PFSK-1 (cell line): ENCODE data around the gene CREBRF.

Experiments
- POLR2AphosphoS5 ChIP-seq: IDR thresholded peaks from 2 replicates; pipeline ENCODE4 v1.6.1; 2012; ENCODE audit warnings: low read depth, mild to moderate bottlenecking, control low read depth, low read length, moderate library complexity
- REST ChIP-seq, 2 experiments: IDR thresholded peaks; 2 replicates each; pipeline versions ENCODE4 v1.6.1 to v1.8.0; 2011 to 2012; ENCODE audit warnings: low read depth in 2 of 2, low read length in 2 of 2, control low read depth in 1 of 2, inconsistent platforms in 1 of 2, mild to moderate bottlenecking in 1 of 2, moderate library complexity in 1 of 2; ENCODE audit not compliant: insufficient read depth in 1 of 2
- TAF1 ChIP-seq: IDR thresholded peaks from 2 replicates; pipeline ENCODE4 v1.6.1; 2012; ENCODE audit warnings: low read length, control low read depth, borderline replicate concordance; ENCODE audit not compliant: insufficient read depth

DNA sequence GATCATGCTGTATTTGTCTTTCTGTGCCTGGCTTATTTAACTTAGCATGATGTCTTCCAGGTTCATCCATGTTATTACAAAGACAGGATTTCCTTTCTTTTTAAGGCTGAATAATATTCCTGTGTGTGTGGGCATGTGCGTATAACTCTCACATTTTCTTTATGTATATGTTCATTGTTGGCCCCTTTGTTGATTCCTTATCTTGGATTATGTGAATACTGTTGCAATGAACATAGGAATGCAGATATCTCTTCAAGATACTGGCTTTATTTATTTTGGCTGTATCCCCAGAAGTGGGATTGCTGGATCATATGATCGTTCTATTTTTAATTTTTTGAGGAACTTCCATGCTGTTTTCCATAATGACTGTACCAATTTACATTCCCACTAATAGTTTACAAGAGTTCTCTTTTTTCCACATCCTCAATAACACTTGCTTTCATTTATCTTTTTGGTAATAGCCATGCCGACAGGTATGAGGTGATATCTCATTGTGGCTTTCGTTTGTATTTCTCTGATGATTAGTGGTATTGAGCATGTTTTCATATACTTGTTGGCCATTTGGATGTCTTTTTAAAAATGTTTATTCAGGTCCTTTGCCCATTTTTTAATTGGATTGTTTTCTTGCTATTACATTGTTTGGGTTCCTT is 38.0 kb downstream of the CREBRF start:
- TF ChIP-seq TAF1 (no peak), POLR2AphosphoS5 (no peak), REST (IDR thresholded peaks at IDR 0.05; ENCODE audit: insufficient read depth in 1 of 2, low read depth in 2 of 2, low read length in 2 of 2) (no peak)
